Upper lobe of right lung (tissue), 1 donor: ENCODE results near the gene PDIA4. TPM values are rescaled to one million over a fixed set of nuclear protein-coding genes. Genes with fewer than 3 reads are reported as not detected.

Experiments used
- ATAC-seq: fragments of 200-7000 bp; cut with Tn5 transposase; one replicate; pipeline ENCODE4 v1.9.1; 2020; ENCODE audit warnings: mild to moderate bottlenecking, moderate library complexity
- DNase-seq: peaks from one replicate; pipeline ENCODE4 v3.0.0-alpha.2; 2020
- H3K27ac ChIP-seq: fragments of 200-600 bp; one replicate; pipeline ENCODE4 v1.8.0; 2022
- H3K27me3 ChIP-seq: fragments of 200-600 bp; one replicate; pipeline ENCODE4 v1.8.0; 2022; ENCODE audit warnings: mild to moderate bottlenecking
- H3K36me3 ChIP-seq: fragments of 200-600 bp; one replicate; pipeline ENCODE4 v1.8.0; 2022
- H3K4me1 ChIP-seq: fragments of 200-600 bp; one replicate; pipeline ENCODE4 v1.8.0; 2022
- H3K4me3 ChIP-seq: fragments of 200-600 bp; one replicate; pipeline ENCODE4 v1.8.0; 2022; ENCODE audit warnings: mild to moderate bottlenecking
- H3K9me3 ChIP-seq: fragments of 200-600 bp; one replicate; pipeline ENCODE4 v1.8.0; 2022
- CTCF ChIP-seq: fragments of 200-600 bp; IDR thresholded peaks from one replicate; pipeline ENCODE4 v1.8.0; 2022; ENCODE audit warnings: antibody characterized with exemption
- intact Hi-C: fragments of 100-400 bp; cut with DNase I; formaldehyde crosslinking; loops from one replicate; pipeline ENCODE4 v1.11.0; 2022
- total RNA-seq: library from RNA; stranded (reverse); fragmentation: NEBNext Ultra II Directional; extraction: Animal tissue kit (Norgen Biotek cat#: 25700); gene quantifications from one replicate; pipeline ENCODE4 v1.2.1, GENCODE V29; 2021
- donor health status: DM: no; HTN: yes; CAD: no; lungs with severe emphysema.

PDIA4 gene
- total RNA-seq, 1 donor from 2014 or later = 117 TPM

GRCh38 chr7:148954766-148955165, 73.5 kb downstream of the PDIA4 start:
- ATAC-seq (no peak), DNase-seq (no peak)
- no peaks in the 10 kb centered on the region for H3K9me3 ChIP-seq
- intact Hi-C loops = no loop called here
- TF ChIP-seq CTCF = no peak
- no peaks in the 10 kb centered on the region for H3K36me3 ChIP-seq
- no peaks in the 10 kb centered on the region for H3K4me1 ChIP-seq
- no peak overlapping the region for H3K4me3 ChIP-seq
- H3K27ac ChIP-seq = no peak overlapping the region
- no peaks in the 10 kb centered on the region for H3K27me3 ChIP-seq

GRCh38 chr7:148953676-148954075, 74.6 kb downstream of the PDIA4 start:
- no peak for TF ChIP-seq CTCF
- H3K9me3 ChIP-seq = no peaks in the 10 kb centered on the region
- no peaks in the 10 kb centered on the region for H3K27me3 ChIP-seq
- ATAC-seq = no peak
- intact Hi-C loops = no loop called here
- no peaks in the 10 kb centered on the region for H3K36me3 ChIP-seq
- no peaks in the 10 kb centered on the region for H3K4me1 ChIP-seq
- no peak overlapping the region for H3K27ac ChIP-seq
- DNase-seq = no peak
- no peak overlapping the region for H3K4me3 ChIP-seq

Other genes starting within 250 kb of the PDIA4 start
- 3.7 TPM for gene EZH2, start 144.2 kb downstream of the PDIA4 start, total RNA-seq
- gene ZNF786, start 62.2 kb upstream of the PDIA4 start, total RNA-seq = 5.6 TPM
- gene ZNF425, start 97.8 kb upstream of the PDIA4 start, total RNA-seq = 1.4 TPM
- gene ZNF398, start 118.9 kb upstream of the PDIA4 start, total RNA-seq = 14.5 TPM
- 23.3 TPM for gene ZNF282, start 167.0 kb upstream of the PDIA4 start, total RNA-seq
- gene ZNF212, start 211.1 kb upstream of the PDIA4 start, total RNA-seq = 10.2 TPM
- gene ZNF783, start 233.7 kb upstream of the PDIA4 start, total RNA-seq = 18.8 TPM